NOMO-1 treated with DMSO at 0.1 percent for 48 hours (cell line): ENCODE results near the gene CHPF2.
A peak's percentile ranks its signal among the peaks of the same experiment; 100 is the strongest.

Experiments used
- DNase-seq: peaks from one replicate; lab custom pipeline; 2025; ENCODE audit not compliant: unreplicated experiment; lab: John Stamatoyannopoulos, UW

Gene CHPF2

GRCh38 chr7:151260471-151260870 is 28.2 kb downstream of the CHPF2 start:
- no peak for DNase-seq

DNA sequence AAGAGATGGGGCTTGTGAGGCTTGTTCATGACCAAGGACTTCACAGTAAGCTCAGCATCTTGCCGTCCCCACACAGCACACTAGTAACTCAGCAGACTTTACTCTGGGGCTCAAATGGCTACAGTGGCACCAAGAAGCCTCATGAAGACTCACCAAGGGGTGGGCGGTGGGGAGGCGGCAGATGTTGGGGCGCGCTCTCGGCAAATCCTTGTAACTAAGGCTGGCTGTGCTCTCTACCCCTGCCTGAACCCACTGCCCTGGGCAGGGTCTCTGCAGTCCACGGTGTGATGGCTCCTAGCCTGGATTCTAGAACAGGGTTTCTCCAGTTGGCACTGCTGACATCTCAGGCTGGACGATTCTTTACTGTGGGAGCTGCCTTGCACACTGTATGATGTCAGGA is 28.6 kb downstream of the CHPF2 start:
- DNase-seq, result no peak

DNA sequence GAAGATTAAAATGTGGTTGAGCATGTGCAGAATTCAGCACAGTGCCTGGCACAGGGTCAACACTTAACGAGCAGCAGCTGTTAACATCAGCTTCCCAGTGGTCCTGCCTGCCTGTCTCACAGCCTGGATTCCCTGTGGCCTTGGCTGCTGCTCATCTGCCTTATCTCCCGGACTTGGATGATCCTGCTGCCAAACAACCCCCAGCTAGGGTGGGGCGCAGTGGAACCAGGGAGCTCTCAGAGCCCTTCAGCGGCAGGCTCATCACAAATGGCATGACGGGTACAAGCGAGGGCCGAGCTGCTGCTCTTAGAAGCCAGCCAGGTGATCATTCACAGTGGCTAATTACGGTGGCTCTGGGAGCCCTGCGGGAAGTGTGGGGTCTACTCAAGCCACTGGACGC is 29.2 kb downstream of the CHPF2 start:
- no peak for DNase-seq

DNA sequence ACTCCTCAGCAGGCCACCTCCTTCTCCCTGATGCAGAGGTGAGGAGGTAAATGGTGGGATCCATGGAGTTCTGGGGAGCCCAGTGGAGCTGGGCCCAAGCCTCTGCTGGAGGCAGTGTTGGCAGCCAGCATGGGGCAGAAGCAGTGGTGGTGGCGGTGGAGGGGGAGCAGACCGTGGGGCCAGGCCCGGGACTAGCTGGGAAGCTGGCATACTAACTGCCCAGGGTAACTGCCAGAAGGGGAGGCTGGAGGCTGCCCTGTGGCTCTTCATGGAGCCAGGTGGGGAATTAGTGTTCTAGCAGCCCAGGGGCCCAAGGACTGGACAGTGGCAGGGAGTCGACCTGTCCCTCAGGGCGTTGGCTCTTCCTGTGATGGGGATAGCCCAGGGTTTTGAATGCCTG is 32.3 kb downstream of the CHPF2 start:
- DNase-seq, result no peak

GRCh38 chr7:151265351-151265931 is 33.2 kb downstream of the CHPF2 start:
- no peak for DNase-seq

DNA sequence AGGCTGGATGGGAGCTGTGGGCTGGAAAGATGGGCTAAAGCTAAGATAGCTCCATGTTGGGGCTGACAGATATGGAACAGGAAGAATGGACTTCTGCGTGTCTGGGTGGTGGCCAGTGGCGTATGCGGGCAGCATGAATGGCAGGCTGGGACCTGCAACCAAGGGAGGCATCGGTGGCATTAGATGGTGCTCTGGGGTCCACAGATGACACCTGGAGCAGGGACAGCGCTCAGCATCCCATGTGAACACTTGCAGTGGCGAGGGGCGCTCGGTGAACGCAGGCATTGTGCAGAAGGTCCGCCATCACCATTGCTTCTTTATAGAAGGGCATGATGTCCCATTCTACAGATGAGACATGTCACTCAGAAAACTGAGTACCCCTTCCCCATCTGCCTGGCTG is 37.2 kb downstream of the CHPF2 start:
- no peak for DNase-seq

GRCh38 chr7:151271699-151272355 is 39.5 kb downstream of the CHPF2 start:
- peak; percentile 82 for DNase-seq

- no peak for DNase-seq
These were observed 40.1 kb downstream of the CHPF2 start for GRCh38 chr7:151272405-151272804.

DNA sequence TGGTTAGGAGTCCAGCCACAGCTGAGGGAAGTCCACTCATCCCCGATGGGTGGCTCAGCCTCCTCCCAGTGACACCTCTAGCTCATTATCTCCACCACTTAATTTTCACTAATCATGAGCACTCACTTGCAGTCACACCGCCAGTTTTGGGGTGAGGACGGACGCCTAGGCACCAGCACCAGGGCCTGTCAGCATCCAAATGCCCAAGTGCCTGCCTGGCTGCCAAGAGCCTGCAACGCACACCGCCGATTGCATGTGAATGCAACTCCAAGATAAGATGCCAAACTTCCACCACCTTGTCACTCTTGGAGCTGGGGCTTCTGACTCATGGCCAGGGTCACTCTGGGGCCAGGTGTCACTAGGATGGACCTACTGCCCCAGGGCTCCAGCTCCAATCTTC is 40.6 kb downstream of the CHPF2 start:
- DNase-seq, result no peak

DNA sequence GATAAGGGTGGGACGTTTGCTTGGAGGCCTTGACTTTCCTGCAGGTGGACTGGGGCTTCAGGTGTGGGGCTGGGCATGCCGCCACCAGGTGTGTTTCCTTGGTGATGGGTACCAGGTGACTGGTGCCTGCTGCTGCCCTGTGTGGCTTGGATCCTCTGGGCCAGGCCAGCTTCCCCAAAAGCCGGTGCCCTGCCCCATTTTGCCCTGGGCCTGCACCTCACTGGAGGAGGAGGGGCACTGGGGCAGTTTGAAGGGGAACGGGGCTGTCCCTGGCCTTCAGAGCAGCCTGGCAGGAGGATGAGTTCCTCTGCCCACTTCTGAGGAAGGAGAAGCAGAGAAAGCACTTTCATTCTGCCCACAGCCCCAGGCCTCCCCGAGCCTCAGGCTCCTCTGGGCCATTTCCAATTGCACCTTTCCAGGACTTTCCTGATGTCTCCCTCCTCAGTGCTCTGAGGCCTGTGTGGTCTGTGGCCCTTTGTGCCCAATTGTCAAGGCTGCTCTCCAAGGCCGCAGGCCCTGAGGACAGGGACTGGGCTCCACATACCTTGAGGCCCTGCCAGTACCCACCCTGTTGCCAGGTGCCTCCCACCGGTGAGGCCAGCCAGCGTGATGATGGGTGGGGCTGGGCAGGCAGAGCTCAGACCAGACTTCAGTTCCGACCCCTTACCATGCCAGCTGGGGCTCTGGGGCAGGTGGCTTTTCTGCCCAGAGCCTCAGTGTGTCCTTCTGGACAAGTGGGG is 41.5 kb downstream of the CHPF2 start:
- no peak for DNase-seq

- DNase-seq, result no peak
These were observed 42.1 kb downstream of the CHPF2 start for GRCh38 chr7:151274396-151274795.

DNA sequence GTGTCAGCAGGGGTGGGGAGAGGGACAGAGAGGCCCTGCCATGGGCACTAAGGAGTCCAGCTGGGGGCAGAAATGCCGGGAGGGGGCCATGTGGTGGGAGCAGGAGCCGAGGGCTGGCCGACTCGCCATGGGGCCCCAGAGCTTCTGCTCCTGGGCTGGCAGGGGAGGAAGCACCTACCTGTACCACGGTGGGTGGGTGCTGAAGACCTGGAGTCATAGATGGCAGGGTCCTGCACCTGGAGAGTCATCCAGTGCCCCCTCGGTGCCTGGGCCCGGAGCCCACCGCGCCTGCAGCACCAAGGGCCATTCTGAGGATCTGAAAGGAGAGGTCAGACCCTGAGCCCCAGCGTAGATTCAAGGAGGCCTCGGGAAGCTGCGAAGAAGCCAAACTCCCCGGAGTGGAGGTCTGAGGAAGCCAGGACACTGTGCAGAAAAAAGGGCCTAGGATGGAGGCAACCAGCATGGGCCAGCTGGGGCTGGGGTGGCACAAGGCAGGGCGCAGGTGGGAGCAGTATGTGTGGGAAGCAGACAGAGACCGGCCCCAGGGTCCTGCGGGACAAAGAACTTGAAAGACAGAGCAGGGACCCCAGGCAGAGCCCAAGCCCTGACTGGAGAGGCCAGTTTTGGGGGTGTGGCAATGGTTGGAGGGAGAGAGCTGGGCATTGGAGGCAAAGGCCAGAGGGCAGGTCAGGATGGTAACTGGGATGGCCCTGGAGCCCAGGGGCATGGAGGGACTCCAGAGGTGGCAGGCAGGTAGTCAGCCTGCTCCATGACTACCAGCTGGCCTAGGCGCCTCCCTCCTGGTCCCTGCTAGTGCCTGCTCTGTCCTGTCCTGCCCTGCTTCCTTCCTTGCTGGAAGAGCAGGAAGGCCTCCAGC is 42.9 kb downstream of the CHPF2 start:
- no peak for DNase-seq

DNA sequence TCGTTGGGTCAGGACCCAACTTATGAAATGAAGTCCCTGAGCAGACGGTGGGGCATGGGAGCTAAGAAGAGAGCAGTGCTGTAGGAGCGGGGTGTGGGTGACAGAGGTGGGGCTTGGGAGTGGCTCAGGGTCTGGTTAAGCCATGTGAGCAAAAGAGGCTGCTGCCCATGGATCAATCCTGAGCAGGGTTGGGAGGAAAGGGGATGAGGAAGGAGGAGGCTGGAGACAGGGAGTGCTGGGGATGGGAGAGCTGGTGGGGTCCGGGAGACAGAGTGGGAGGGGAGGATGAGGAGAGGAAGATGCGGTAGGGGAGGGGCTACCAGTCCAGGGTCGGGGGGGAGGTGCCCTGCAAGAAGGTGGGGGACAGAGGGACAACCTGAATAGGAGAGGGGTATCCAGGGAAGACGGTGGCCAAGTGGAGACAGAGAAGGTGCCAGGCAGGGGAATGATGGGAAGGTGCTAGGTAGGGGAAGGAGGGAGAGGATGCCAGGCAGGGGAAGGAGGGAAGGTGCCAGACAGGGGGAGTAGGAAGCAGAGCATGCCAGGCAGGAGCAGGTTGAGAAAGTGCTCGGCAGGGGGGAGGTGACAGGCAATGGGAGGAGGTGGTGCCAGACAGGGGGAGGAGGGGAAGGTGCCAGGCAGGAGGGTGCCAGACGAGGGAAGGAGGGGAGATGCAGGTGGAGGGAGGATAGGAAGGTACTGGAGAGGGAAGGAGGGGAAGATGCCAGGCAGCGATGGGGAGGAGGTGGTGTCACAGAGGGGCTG is 43.7 kb downstream of the CHPF2 start:
- no peak for DNase-seq

DNA sequence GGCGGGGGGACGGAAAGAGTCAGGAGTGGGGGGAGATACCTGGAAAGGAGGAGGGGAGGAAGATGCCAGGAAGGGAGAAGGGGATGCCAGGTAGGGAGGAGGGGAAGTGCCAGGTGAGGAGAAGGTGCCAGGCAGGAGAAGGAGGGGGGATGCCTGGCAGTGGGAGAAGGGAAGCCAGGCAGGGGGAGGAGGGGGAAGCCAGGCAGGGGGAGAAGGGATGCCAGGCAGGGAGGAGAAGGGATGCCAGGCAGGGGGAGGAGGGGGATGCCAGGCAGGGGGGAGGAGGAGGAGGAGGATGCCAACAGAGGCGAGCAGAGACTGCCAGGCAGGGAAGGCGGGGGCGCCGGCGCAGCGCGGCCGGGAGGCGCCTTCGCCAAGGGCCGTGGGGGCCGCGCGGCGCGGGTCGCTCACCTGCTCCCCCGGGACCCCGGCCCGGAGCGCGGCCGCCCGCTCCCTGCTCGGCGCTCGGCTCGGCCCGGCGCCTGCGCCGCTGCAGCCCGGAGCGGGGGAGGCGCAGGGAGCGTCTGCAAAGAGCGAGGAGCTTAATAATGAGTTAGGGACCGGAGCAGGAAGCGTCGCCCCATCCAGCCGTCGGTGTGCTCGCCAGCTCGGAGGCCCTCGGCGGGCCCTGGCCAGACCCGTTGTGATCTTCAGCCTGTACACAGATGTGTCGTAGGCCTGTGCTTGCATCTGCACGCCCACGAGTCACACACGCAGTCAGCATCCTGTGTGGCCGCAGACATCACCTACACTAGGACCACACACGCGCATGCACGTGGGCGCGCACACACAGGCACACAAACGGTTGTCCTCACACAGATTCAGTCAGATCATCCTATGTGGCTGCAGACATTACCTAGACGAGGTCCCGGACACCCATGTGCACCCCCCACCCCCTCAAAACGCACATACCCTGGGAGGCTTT is 44.6 kb downstream of the CHPF2 start:
- DNase-seq, result peak; percentile 34

DNA sequence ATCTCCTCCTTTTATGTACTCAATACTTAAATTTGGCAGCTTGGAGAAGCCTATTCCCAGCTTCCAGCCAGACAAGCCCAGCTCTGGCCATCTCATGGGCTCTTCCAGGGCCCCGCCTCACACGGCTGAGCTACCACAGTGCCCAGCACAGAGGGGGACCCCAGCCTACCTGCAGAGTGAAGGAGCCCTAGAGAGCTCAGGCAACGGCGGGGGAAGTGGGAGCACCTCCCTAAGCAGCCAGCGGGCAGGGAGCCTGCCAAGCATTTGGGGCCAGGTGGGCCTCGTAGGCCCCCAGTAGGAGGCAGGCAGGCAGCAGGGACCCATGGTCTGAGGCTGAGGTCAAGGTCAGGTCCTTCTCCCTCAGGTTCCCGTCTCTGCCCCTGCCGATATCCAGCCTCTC is 45.3 kb downstream of the CHPF2 start:
- no peak for DNase-seq

DNA sequence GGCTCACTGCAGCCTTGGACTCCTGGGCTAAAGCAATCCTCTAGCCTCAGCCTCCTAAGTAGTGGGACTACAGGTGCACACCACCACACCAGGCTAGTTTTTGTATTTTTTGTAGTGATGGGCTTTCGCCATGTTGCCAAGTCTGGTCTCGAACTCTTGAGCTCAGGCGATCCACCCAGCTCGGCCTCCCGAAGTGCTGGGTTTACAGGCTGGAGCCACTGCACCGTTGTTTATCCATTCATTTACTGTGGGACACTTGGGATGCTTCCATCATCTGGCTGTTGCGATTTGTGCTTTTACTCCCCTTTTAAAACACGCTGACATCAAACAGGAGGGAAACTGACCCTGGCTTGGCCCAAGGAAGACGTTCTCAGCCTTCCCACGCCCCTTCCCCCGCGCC is 46.7 kb downstream of the CHPF2 start:
- DNase-seq, result no peak

- DNase-seq, result no peak
These were observed 47.6 kb downstream of the CHPF2 start for GRCh38 chr7:151279868-151280267.

GRCh38 chr7:151280388-151281019 is 48.2 kb downstream of the CHPF2 start:
- DNase-seq, result no peak

- no peak for DNase-seq
These were observed 49.4 kb downstream of the CHPF2 start for GRCh38 chr7:151281686-151282085.
